Fibroblast of skin of left quadriceps (primary cell): ENCODE measurements around the gene PGAM4.
"Not testable (repeated sequence)": the region's sequence is repeated elsewhere in the genome, so short reads cannot be mapped to it uniquely, and the experiment has no call there.

Experiments
- DNase-seq, 2 experiments: peaks; one replicate each; pipeline ENCODE4 v3.0.0-alpha.2; 2013; ENCODE audit warnings: low read depth in 2 of 2

Gene PGAM4

GRCh38 chrX:77925764-77926163 lies 43.7 kb downstream of the PGAM4 start:
- no peak for DNase-seq

- no peak for DNase-seq
Observed at GRCh38 chrX:77924320-77924859, 45.0 kb downstream of the PGAM4 start.

DNA sequence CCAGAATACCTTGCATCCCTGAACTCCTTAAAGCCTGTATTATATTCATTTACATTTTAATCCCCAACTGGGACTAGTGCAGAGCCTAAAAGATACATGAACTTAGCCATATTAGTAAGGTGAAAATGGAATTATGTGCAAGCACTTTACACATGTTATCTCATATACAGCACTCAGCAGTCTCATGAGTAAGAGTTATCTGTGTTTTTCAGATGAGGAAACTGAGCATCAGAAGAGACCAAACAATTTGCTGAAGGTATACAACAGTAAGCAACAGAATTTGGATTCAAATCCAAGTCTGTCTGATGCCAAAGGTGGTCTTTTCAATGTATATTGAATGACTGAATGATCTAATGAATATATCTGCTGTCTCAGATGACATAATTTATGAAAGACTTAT lies 46.7 kb downstream of the PGAM4 start:
- no peak for DNase-seq

DNA sequence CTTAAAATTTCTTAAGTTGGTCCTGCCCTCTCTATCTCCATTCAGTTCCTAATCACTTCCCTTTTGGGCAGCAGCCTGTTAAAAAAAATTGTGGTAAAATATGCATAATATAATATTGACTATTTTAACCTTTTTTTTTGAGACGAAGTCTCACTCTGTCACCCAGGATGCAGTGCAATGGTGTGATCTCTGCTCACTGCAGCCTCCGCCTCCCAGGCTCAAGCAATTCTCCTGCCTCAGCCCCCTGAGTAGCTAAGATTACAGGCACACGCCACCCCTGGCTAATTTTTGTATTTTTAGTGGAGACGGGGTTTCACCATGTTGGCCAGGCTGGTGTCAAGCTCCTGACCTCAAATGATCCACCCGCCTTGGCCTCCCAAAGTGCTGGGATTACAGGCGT lies 50.1 kb downstream of the PGAM4 start:
- not testable (repeated sequence) for DNase-seq

DNA sequence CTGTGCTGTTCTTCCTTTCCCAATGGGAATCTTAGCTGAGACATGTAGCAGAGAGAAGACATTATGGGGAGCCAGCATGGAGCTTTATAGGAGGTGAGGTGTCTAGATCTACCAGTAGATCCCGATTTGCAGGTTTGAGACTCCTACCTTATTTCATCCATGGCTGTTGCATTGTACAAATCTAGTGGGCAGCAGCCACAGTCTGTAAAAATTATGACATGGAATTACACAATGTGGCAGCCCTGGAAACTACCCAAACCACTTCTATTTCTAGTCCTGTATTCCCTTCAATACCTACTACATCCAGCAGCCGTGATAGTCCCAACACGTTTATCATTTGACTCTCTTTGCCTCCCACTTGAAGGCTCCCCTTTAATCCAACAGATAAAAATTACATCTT lies 50.9 kb downstream of the PGAM4 start:
- no peak for DNase-seq
